BLaER1 (cell line): ENCODE data around the gene RARRES1.

ENCODE experiments used
- H3K27ac ChIP-seq: shearing (Covaris generic); formaldehyde crosslinking; 2 replicates; pipeline ENCODE4 v1.8.1; 2022
- H3K27me3 ChIP-seq: shearing (Covaris generic); formaldehyde crosslinking; 2 replicates; pipeline ENCODE4 v1.8.1; 2022
- H3K36me3 ChIP-seq: shearing (Covaris generic); formaldehyde crosslinking; 2 replicates; pipeline ENCODE4 v1.8.1; 2022
- H3K4me1 ChIP-seq: shearing (Covaris generic); formaldehyde crosslinking; 2 replicates; pipeline ENCODE4 v1.8.1; 2022
- H3K4me2 ChIP-seq: shearing (Covaris generic); formaldehyde crosslinking; 2 replicates; pipeline ENCODE4 v1.8.1; 2022
- H3K4me3 ChIP-seq: shearing (Covaris generic); formaldehyde crosslinking; 2 replicates; pipeline ENCODE4 v1.8.1; 2022
- H3K9ac ChIP-seq: shearing (Covaris generic); formaldehyde crosslinking; 2 replicates; pipeline ENCODE4 v1.8.1; 2022
- H3K9me3 ChIP-seq: shearing (Covaris generic); formaldehyde crosslinking; 2 replicates; pipeline ENCODE4 v1.8.1; 2022
- H4K20me1 ChIP-seq: shearing (Covaris generic); formaldehyde crosslinking; 2 replicates; pipeline ENCODE4 v1.8.1; 2022
- Cebpa-rat ChIP-seq: shearing (Covaris generic); IDR thresholded peaks from 2 replicates; pipeline ENCODE4 v1.8.1; 2022

RARRES1 gene

GRCh38 chr3:158748237-158748828 is 16.1 kb upstream of the RARRES1 start:
- Histone ChIP-seq H3K4me2 (no peak overlapping the region; the same call in 1 of the 2 replicates), H3K9ac (no peak overlapping the region), H3K27me3 (no peaks in the 10 kb centered on the region), H3K36me3 (no peaks in the 10 kb centered on the region), H4K20me1 (no peaks in the 10 kb centered on the region), H3K9me3 (no peaks in the 10 kb centered on the region), H3K4me1 (peaks cover 39% of the 10 kb centered on the region), H3K4me3 (no peak overlapping the region), H3K27ac (no peak overlapping the region)
- no peak for TF ChIP-seq Cebpa-rat

GRCh38 chr3:158747417-158747816 is 15.2 kb upstream of the RARRES1 start:
- H4K20me1 ChIP-seq: no peaks in the 10 kb centered on the region
- H3K27ac ChIP-seq: no peak overlapping the region
- H3K4me1 ChIP-seq: peaks cover 46% of the 10 kb centered on the region
- H3K9me3 ChIP-seq: no peaks in the 10 kb centered on the region
- no peaks in the 10 kb centered on the region for H3K36me3 ChIP-seq
- no peaks in the 10 kb centered on the region for H3K27me3 ChIP-seq
- no peak for TF ChIP-seq Cebpa-rat
- no peak overlapping the region for H3K9ac ChIP-seq
- no peak overlapping the region for H3K4me3 ChIP-seq
- peak overlapping the region; percentile 29 for H3K4me2 ChIP-seq

DNA sequence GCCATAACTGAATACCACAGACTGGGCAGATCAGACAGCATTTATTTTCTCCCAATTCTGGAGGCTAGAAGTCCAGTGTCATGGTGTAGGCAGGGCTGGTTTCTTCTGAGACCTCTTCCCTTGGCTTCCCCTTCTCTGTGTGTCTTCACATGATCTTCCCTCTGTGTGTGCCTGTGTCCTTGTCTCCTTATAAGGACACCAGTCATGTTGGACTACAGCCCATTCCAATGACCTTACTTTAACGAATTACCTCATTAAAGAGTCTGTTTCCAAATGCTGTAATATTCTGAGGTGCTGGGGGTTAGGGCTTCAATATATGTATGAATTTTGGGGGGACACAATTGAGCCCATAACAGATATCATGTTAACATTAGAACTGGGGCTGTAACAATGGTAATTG is 13.3 kb upstream of the RARRES1 start:
- Histone ChIP-seq H3K27ac (no peak overlapping the region), H3K4me2 (no peak overlapping the region), H4K20me1 (no peaks in the 10 kb centered on the region), H3K4me1 (peaks cover 50% of the 10 kb centered on the region), H3K36me3 (no peaks in the 10 kb centered on the region), H3K4me3 (no peak overlapping the region), H3K9me3 (no peaks in the 10 kb centered on the region), H3K27me3 (no peaks in the 10 kb centered on the region), H3K9ac (no peak overlapping the region)
- TF ChIP-seq Cebpa-rat: no peak

- Histone ChIP-seq H3K4me3 (no peak overlapping the region), H3K9ac (no peak overlapping the region), H3K27me3 (no peaks in the 10 kb centered on the region), H3K4me1 (peaks cover 50% of the 10 kb centered on the region), H3K36me3 (no peaks in the 10 kb centered on the region), H4K20me1 (no peaks in the 10 kb centered on the region), H3K4me2 (no peak overlapping the region), H3K9me3 (no peaks in the 10 kb centered on the region), H3K27ac (no peak overlapping the region)
- no peak for TF ChIP-seq Cebpa-rat
Observed at GRCh38 chr3:158744567-158745288, 12.5 kb upstream of the RARRES1 start.

GRCh38 chr3:158743664-158744566 is 11.7 kb upstream of the RARRES1 start:
- Histone ChIP-seq H3K36me3 (no peaks in the 10 kb centered on the region), H3K27ac (no peak overlapping the region), H3K4me1 (peaks cover 50% of the 10 kb centered on the region), H3K9ac (no peak overlapping the region), H3K27me3 (no peaks in the 10 kb centered on the region), H3K9me3 (no peaks in the 10 kb centered on the region), H3K4me3 (no peak overlapping the region), H3K4me2 (peak overlapping the region; percentile 48), H4K20me1 (no peaks in the 10 kb centered on the region)
- TF ChIP-seq Cebpa-rat: no peak

DNA sequence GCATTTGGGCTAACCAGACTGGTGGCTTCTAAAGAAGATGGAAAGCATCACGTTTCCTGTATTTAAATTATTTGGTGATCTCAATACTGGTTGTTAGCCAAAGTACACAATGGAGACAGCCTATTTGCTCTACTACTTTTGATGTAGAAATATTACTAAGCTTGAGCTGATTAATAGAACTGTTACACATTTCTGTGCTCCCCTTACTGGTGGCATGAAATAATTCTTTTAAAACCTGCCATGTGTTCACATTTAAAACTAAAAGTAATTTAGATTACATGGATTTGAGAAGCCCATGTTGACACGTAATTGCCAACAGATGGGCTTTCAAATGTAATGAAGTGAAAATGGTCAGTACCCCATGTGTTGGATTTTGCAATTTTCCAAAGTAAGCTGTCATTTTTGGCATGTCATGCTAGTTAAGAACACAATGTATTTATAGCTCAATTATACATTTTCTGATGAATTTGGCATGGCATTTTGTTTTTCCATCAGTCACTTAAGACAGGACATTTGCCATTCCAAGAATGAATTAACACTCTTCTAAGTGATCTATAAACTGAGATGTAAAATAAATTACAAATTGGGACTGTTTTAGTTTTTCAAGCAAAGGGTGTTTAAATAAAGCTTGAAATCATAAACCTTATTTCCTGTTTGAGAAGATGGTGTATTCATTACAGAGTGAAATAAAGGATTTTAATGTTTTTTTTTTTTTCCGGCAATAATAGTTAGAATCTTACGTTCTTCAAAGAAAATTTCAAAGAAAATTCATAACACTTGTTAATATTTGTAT is 10.8 kb upstream of the RARRES1 start:
- no peaks in the 10 kb centered on the region for H3K27me3 ChIP-seq
- H3K27ac ChIP-seq: no peak overlapping the region
- TF ChIP-seq Cebpa-rat: no peak
- no peak overlapping the region for H3K9ac ChIP-seq
- H4K20me1 ChIP-seq: no peaks in the 10 kb centered on the region
- H3K4me2 ChIP-seq: peak overlapping the region; percentile 48
- no peaks in the 10 kb centered on the region for H3K9me3 ChIP-seq
- H3K36me3 ChIP-seq: no peaks in the 10 kb centered on the region
- H3K4me1 ChIP-seq: peaks cover 42% of the 10 kb centered on the region
- no peak overlapping the region for H3K4me3 ChIP-seq

- no peaks in the 10 kb centered on the region for H3K27me3 ChIP-seq
- H3K36me3 ChIP-seq: no peaks in the 10 kb centered on the region
- H3K4me2 ChIP-seq: no peak overlapping the region
- peaks cover 12% of the 10 kb centered on the region for H3K9me3 ChIP-seq
- H4K20me1 ChIP-seq: no peaks in the 10 kb centered on the region
- no peak overlapping the region for H3K9ac ChIP-seq
- H3K4me3 ChIP-seq: no peak overlapping the region
- TF ChIP-seq Cebpa-rat: no peak
- peaks cover 22% of the 10 kb centered on the region for H3K4me1 ChIP-seq
- H3K27ac ChIP-seq: no peak overlapping the region
Observed at GRCh38 chr3:158739661-158740060, 7.4 kb upstream of the RARRES1 start.

GRCh38 chr3:158739078-158739477 is 6.8 kb upstream of the RARRES1 start:
- peaks cover 19% of the 10 kb centered on the region for H3K4me1 ChIP-seq
- H3K9me3 ChIP-seq: peaks cover 17% of the 10 kb centered on the region
- TF ChIP-seq Cebpa-rat: no peak
- no peaks in the 10 kb centered on the region for H3K36me3 ChIP-seq
- no peak overlapping the region for H3K4me3 ChIP-seq
- no peak overlapping the region for H3K27ac ChIP-seq
- H3K4me2 ChIP-seq: no peak overlapping the region
- no peaks in the 10 kb centered on the region for H3K27me3 ChIP-seq
- H3K9ac ChIP-seq: no peak overlapping the region
- H4K20me1 ChIP-seq: no peaks in the 10 kb centered on the region

- Histone ChIP-seq H3K4me1 (peaks cover 15% of the 10 kb centered on the region), H4K20me1 (no peaks in the 10 kb centered on the region), H3K9ac (no peak overlapping the region), H3K27me3 (no peaks in the 10 kb centered on the region), H3K4me2 (no peak overlapping the region), H3K36me3 (no peaks in the 10 kb centered on the region), H3K9me3 (peaks cover 18% of the 10 kb centered on the region), H3K27ac (no peak overlapping the region), H3K4me3 (no peak overlapping the region)
- no peak for TF ChIP-seq Cebpa-rat
Observed at GRCh38 chr3:158738653-158739052, 6.4 kb upstream of the RARRES1 start.
